WERI-Rb-1 (cell line): Measurements from ENCODE around the gene TLK1.
A peak's percentile ranks its signal among the peaks of the same experiment; 100 is the strongest.

Experiments used
- DNase-seq: peaks from one replicate; pipeline ENCODE4 v3.0.0-alpha.2; 2020
- H3K27ac ChIP-seq: fragments of 250-450 bp; sonication (Bioruptor Pico); 2 replicates; pipeline ENCODE4 v1.5.1; 2020; ENCODE audit warnings: mild to moderate bottlenecking, moderate library complexity
- H3K27me3 ChIP-seq: fragments of 250-450 bp; sonication (Bioruptor Pico); 2 replicates; pipeline ENCODE4 v1.5.1; 2021; ENCODE audit warnings: mild to moderate bottlenecking, low read depth, moderate library complexity; ENCODE audit not compliant: insufficient read depth, severe bottlenecking
- H3K36me3 ChIP-seq: fragments of 250-450 bp; sonication (Bioruptor Pico); 2 replicates; pipeline ENCODE4 v1.5.1; 2020; ENCODE audit warnings: mild to moderate bottlenecking, moderate library complexity
- H3K4me3 ChIP-seq: 2 replicates; pipeline ENCODE4 v1.5.1; 2011; ENCODE audit warnings: low read depth, mild to moderate bottlenecking, control low read depth, low read length
- H3K9me3 ChIP-seq: fragments of 250-450 bp; sonication (Bioruptor Pico); 2 replicates; pipeline ENCODE4 v1.5.1; 2021; ENCODE audit warnings: mild to moderate bottlenecking, moderate library complexity; ENCODE audit not compliant: severe bottlenecking
- TF ChIP-seq, protein P1 (sequence below): IDR thresholded peaks from 2 replicates; pipeline ENCODE4 v1.5.1; 2011; ENCODE audit warnings: low read depth, mild to moderate bottlenecking, control low read depth, inconsistent platforms, low read length

The TLK1 gene

DNA sequence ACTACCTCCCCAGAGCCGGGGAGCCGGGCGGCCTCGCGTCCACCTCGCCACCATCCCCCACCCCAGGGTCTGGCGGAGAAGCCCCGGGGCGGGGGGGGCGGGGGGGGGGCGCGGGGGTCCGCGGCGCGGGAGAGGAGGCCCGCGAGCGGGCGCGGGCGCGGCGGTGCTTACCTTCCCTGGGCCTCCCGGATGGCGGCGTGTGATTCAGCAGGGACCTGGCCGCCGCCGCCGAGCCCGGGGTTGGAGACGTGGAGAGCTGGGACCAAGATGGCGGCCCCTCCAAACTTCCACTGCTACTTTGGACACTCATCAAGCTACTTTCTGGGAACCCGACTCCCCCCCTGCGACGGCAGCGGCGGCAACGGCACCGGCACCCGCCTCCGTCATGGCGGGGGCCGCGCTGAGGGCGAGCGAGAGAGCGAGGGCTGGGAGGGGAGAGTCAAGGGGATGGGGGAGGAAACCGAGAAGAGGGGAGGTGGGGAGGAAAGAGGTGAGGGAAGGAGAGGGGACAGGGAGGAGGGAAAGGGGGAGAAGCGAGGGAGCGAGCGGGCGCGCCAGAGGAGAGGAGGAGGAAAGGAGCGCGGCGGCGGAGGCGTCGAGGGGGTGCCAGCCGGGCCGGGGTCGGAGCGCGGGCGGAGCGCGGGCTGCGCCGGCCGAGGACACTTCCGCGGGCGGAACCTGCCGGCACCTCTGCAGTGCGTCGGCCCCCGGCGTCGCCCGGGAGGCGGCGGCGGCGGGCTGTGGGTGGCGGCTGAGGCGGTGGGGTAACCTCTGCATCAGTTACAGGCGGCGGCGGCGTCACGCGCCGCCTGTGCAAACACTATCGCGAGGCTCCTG, at the start of gene TLK1:
TSS of gene TLK1 (minus strand) at position 775 of the 837 bp plus-strand sequence. CDS start at position 310, 465 bp downstream.
- TF ChIP-seq, protein P1, sequence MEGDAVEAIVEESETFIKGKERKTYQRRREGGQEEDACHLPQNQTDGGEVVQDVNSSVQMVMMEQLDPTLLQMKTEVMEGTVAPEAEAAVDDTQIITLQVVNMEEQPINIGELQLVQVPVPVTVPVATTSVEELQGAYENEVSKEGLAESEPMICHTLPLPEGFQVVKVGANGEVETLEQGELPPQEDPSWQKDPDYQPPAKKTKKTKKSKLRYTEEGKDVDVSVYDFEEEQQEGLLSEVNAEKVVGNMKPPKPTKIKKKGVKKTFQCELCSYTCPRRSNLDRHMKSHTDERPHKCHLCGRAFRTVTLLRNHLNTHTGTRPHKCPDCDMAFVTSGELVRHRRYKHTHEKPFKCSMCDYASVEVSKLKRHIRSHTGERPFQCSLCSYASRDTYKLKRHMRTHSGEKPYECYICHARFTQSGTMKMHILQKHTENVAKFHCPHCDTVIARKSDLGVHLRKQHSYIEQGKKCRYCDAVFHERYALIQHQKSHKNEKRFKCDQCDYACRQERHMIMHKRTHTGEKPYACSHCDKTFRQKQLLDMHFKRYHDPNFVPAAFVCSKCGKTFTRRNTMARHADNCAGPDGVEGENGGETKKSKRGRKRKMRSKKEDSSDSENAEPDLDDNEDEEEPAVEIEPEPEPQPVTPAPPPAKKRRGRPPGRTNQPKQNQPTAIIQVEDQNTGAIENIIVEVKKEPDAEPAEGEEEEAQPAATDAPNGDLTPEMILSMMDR, result no peak
- peak within 1 kb of the TSS; percentile 86 for H3K4me3 ChIP-seq
- H3K27ac ChIP-seq, result peak within 1 kb of the TSS; percentile 98
- H3K27me3 ChIP-seq, result no peaks in the 10 kb centered on the region
- H3K9me3 ChIP-seq, result no peaks in the 10 kb centered on the region
- DNase-seq, result peak; percentile 72
- no peaks in the 10 kb centered on the region for H3K36me3 ChIP-seq

DNA sequence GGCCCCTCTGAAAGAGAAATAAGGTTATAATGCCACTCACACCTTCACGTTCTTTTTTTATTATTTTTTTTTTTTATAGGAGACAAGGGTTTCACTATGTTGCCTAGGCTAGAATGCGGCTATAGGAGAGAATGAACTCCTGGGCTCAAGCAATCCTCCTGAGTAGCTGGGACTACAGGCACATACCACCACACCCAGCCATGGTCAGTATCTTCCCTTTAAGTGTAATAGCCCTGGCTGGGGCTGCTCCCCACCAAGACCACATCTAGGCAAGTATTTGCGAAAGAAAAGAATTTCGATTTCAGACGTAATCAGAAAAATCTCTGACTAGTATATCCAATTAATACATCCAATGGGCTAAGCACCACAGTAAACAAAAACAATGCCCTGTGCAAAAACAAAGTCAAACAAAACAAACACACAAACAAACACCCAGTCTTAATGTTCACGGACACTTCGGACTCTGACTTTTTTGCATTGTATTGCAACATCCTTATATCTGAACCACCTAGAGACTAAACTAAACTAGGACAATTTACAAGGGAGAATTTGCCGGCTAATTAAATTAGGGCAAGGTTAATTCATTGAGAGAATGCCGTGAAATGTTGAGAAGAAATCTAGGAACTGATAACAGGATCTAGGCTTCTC, 49.6 kb upstream of the TLK1 start:
- Histone ChIP-seq H3K27ac (no peak overlapping the region), H3K36me3 (no peaks in the 10 kb centered on the region), H3K9me3 (no peaks in the 10 kb centered on the region), H3K27me3 (no peaks in the 10 kb centered on the region), H3K4me3 (no peak overlapping the region)
- no peak for DNase-seq
- TF ChIP-seq, protein P1, result no peak

DNA sequence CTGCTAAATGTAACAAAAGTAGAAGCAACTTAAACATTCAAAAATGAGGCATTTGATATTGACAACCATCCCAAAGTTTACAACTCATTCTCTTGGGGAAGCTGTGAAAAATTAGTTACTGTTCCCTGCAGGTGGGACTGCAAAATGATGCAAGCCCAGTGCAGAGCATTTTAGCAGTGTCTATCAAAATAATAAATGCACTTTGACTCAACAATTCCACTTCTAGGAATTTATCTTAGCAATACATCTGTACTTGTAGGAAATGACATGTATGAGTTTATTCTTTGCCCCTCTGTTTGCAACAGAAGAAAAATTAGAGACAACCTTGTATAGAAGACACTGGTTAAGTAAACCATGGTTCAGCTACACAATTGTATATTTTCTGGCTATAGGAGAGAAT, 48.0 kb upstream of the TLK1 start:
- H3K27ac ChIP-seq, result no peak overlapping the region
- no peak overlapping the region for H3K4me3 ChIP-seq
- H3K36me3 ChIP-seq, result no peaks in the 10 kb centered on the region
- H3K27me3 ChIP-seq, result no peaks in the 10 kb centered on the region
- no peak for DNase-seq
- TF ChIP-seq, protein P1, result no peak
- no peaks in the 10 kb centered on the region for H3K9me3 ChIP-seq

- no peak for DNase-seq
- Histone ChIP-seq H3K36me3 (no peaks in the 10 kb centered on the region), H3K4me3 (no peak overlapping the region), H3K9me3 (no peaks in the 10 kb centered on the region), H3K27ac (no peak overlapping the region), H3K27me3 (no peaks in the 10 kb centered on the region)
- TF ChIP-seq, protein P1, result no peak
Measured at GRCh38 chr2:171206422-171207115, 45.9 kb upstream of the TLK1 start.

DNA sequence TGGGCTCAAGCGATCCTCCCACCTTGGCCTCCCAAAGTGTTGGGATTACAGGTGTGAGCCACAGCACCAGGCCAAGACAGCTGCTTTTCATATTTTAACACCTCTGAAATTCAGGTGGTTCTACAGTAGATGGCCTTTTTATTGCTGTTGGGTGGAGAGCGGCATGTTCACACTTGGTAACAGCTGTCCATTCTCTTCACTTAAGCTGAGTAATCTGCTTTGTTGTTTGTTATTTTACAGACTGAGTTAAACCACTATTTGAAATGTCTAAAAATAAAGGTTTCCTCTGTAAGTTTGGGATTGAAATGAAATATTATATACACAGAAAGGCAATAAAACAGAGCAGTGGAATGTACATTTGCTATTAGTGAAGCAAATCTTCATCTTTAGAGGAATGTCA, 44.9 kb upstream of the TLK1 start:
- TF ChIP-seq, protein P1, result no peak
- no peaks in the 10 kb centered on the region for H3K36me3 ChIP-seq
- no peak overlapping the region for H3K4me3 ChIP-seq
- no peaks in the 10 kb centered on the region for H3K27me3 ChIP-seq
- H3K9me3 ChIP-seq, result no peaks in the 10 kb centered on the region
- no peak for DNase-seq
- H3K27ac ChIP-seq, result no peak overlapping the region
